Superior temporal gyrus (tissue), 1 donor: Measurements from ENCODE around the gene PLA2G2D.

Source experiments
- DNase-seq: peaks from one replicate; pipeline ENCODE4 v3.0.0-alpha.2; 2016; ENCODE audit errors: extremely low spot score

PLA2G2D gene

DNA sequence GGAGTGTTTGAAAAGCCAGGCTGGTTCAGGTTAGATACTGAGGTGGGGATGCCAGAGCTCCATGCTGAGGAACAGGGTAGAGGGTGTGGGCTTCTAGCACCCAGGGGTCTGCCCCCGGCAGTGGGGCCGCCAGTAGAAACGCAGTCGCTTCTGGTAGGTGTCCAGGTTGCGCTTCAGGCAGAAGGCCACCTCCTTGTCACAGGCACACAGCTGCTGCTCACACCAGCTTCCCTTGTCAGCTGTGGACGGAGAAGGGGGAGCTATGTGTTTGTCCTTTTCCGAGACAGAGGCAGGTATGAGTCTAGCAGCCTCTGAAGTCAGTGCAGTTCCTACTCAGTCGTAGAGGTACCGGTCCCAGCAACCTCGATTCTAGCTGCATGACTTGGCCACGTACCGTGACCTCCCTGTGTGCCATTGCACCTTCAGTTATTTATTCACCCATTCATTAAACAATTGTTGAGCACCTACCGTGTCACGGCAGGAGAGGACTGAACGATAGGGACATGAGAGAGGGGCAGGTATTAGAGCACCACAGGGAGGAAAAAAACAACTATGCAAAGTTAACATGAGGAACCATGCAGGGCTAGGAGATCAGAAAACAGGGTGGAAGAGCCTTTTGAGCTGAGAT lies 5.2 kb downstream of the PLA2G2D start:
- DNase-seq, result no peak

DNA sequence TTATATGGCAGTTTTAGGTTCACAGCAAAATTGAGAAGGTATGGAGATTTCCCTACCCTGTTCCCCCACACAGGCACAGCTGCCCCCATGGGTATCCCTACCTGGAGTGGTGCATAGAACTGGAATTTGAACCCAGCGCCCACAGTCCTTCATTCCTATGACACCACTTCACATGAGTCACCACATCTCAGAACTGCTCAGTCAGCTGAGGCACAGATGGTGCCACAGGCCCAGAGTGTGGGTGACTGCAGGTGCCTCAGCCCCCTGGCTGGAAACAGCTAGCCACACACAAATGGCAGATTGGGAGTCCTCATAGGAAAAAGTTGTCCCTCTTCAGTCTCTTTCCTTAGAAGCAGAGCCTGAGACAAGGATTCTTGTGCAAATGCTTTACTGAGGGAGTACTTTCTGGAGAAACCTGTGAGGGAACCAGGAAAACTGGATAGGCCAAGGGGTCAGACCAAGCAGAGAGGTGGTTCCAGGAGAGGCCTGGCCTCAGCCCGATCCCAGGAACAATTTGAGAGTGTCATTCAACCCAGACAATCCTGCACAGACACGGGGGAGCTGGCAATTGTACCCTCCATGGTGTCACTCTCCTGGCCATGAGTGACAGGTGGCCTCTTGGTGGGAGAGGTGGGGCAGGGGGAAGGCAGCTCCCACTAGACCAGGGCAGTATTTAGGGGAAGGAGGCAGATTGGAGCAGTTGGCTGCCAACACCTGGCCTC lies 6.9 kb downstream of the PLA2G2D start:
- no peak for DNase-seq

DNA sequence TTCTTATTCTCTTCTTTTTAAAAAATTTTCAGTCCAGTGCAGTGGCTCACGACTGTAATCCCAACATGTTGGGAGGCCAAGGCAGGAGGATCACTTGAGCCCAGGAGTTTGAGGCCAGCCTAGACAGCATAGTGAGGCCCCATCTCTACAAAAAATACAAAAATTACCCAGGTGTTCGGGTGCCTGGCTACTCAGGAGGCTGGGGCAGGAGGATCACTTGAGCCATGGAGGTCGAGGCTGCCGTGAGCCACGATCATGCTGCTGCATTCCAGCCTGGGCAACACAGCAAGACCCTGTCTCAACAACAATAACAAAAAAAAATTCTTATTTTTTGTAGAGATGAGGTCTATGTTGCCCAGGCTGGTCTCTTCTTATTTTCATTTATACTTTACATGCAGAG lies 7.9 kb downstream of the PLA2G2D start:
- DNase-seq, result no peak

DNA sequence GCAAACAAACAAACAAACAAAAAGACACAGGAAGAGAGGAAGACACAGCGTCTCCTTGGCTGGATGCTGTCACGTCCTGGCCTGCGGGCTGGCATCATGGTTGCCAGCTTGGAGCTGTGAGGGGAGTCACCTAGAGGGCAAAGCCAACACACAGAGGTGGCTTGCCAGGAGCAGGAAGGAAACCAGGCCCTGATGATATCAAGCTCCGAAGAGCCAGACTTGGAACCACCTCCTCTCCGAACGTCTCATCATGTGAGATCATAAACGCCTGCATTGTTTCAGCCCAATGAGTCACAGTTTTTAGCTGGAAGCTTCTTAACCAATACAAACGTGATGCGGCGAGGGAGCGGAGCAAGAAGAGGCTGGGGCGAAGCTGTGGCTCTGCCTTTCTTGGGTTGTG lies 8.7 kb downstream of the PLA2G2D start:
- DNase-seq, result no peak

DNA sequence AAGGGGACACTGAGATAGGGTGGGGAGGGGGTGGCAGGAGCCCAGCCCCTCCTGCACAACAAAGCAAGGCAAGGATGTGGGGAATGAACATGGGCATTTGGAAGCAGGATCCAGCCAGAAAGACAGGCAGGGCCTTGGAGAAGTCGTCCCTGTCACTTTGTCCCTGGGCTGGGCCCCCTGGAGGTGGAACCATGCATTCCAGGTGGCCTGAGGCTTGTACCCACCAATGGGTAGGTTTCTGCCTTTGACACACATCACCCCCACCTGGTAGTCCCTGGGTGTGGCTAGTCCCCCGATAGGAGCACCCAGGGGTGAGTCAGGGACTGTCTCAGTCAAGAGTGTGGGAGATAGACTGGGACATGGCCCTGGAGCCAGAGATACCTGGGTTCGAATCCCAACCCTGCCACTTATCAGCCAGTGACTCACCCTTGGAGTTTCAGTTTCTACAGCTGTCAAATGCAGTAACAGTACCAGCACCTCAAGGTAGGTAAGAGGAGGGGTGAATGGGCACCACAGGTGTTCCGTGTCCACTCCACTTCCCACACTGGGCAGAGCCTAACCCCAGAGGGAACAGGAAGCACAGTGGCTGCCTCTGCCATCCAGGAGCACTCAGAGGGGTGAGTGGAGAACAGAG lies 10.0 kb downstream of the PLA2G2D start:
- DNase-seq, result no peak

DNA sequence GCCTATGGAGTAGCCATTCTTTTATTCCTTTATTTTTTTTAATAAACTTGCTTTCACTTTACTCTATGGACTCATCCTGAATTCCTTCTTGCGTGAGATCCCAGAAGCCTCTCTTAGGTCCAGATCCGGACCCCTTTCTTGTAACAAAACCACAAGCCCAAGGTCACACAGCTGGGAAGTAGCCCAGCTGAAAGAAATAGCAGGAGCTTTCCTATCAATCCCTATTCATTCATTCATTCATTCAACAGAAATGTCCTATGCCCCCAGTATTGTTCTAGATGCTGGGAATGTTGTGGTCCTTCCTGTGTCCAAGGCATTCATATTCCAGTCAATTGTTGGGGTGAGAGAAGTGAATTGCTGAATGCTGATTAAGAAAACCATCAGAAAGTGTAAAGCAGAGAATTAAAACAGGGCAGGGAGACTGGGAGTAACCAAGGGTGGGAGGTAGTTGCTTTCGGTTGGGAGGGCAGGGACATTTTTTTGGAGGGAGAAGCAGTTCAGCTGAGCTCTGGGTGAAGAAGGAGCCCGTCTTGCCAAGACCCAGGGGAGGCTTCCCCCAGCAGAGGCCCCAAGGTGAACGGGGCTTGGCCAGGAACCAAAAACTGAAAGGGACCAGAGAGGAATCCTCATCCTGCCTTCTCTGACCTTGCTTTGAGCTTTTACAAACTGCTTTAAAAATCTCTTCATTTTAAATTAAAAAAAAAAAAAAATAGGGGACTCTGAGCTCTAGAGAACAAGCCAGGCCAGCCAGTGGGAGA lies 10.8 kb downstream of the PLA2G2D start:
- no peak for DNase-seq

DNA sequence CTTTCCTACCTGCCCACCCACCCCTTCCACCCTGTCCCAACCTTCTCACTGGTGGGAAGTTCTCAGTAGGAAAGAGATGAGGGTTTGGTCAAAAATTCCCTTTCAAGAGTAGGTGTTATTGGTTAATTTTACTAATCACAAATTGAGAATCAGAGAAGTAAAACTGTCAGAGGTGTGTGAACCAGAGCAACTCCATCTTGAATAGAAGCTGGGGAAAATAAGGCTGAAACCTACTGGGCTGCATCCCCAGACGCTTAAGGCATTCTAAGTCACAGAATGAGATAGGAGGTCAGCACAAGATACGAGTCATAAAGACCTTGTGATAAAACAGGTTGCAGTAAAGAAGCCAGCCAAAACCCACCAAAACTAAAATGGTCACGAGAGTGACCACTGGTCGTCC lies 11.5 kb downstream of the PLA2G2D start:
- no peak for DNase-seq

DNA sequence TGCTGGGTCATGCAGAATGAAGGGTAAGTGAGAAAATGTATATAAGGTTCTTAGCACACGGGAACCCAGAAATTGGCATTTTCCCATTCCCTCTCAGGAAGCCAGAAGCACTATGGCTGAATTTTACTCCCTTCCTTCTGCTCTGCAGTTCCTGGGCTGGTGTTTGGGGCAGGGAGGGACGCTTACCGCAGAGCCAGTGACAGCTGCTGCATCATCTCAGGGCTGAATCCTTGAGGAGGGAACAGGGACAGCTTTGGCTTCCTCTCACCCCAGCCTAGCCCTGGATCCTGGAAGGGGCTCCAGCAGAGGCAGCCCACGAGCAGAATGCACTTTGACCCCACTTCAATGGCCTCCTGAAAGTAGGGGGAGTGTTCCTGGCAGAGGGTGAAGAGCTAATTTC lies 12.0 kb downstream of the PLA2G2D start:
- no peak for DNase-seq

DNA sequence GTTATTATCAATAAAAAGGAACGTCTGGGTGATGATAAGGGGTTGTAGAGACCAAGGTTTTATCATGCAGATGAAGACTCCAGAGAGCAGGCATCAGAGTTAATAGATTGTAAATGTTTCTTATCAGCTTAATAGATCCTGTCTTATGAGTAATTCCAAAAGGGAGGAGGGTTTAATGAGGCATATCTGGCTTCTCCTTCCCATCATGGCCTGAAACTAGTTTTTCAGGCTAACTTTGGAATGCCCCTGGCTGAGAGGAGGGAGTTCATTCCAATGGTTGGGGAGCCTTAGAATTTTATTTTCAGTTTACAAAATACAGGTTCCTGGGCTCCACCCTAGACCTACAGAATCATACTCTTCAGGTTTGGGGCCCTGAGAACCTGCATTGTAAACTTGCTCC lies 13.5 kb downstream of the PLA2G2D start:
- DNase-seq, result no peak

DNA sequence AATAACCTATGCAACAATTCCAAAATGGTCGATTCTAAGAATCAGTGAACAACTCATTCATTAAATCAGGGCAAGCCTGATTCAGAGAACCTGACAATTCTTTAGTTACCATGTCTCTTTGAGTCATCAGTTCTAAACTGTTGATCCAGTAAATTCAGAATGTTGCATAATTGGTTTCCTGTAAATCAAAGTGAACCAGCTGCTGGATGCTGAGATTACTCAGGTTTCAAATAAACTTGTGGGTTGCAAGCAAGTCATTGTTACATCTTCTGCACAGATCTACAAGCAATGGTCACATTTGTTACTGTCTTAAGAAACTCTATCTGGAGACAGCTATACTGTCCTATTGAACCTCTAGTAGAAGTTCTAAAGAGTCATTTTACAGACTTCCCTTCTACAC lies 16.5 kb downstream of the PLA2G2D start:
- DNase-seq, result no peak

DNA sequence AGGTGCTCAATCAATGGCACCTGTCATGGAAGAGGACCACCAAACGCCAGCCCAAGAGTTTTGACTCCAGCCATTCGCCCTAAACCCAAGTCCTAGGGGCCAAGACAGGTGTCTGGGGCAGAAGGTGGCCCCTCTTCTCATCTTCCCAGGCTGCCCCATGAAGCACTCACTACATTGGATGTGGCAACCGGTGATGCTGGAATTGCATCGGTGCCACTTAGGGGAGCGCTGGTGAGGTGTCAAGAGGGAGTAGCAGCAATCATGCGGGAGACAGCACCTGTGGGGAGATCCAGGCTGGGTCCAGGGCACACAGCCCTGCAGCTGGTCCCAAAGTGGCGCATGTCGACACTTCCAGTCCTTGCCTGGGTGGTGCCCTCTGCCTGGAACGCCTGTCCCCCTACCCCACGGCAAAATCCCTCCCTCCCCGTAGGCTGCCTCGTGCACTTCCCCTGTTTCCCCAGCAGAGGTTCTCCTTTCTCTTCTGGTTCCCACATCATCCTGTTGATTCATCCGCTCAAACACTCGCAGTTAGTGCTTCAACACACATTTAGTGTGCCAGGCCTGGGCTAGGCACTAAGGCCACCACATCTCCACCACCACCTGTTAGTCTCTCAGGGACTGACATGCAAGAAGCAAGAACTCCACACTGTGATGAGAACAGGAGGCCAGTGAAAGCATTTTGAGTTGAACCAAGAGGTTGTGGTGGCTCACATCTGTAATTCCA lies 18.5 kb downstream of the PLA2G2D start:
- DNase-seq, result peak; percentile 42

DNA sequence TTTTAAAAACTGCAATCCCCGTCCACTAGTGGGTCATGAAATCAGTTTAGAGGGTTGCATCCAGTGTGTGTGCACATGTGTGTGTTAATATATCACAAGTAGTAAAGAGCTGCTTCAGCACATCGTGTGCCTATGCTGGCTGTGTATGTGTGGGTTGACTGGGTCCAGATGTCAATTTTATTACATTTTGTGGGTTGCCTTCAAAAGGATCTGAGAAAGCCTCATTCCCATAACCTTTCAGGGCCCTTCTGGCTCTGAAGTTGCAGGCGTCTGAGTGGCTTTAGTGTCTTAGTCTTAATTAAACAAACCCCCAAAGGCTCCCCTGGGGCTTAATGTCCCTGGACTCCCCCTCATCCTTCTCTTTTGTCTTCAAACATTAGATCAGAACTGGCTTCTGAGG lies 19.8 kb downstream of the PLA2G2D start:
- no peak for DNase-seq

DNA sequence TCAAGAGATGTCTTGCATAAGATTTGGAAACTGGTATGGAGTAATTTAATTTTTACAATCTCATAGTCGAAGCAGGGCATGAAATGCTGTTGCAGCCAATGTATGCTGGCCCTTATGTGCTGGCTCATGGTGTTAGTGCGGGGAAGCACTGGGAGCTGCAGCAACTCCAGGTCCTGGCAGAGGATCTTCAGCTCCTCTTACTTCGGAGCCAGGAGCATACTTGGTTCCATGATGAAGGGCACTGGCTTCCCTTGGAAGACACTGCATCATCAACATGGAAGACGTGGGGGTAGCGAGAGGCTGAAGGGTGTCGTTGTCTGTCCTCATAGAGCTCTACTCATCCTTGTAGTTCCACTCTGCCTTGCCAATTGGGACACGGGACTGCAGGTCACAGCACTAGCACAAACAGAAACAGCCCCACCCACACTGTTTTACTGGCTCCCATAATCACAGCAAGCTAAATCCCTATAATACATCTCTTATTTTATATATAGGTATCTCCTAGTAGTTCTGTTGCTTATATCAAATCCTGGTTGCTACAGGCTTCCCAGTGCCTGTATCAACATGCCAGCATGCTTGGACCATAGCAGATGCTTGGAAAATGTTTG lies 22.4 kb downstream of the PLA2G2D start:
- DNase-seq, result no peak

DNA sequence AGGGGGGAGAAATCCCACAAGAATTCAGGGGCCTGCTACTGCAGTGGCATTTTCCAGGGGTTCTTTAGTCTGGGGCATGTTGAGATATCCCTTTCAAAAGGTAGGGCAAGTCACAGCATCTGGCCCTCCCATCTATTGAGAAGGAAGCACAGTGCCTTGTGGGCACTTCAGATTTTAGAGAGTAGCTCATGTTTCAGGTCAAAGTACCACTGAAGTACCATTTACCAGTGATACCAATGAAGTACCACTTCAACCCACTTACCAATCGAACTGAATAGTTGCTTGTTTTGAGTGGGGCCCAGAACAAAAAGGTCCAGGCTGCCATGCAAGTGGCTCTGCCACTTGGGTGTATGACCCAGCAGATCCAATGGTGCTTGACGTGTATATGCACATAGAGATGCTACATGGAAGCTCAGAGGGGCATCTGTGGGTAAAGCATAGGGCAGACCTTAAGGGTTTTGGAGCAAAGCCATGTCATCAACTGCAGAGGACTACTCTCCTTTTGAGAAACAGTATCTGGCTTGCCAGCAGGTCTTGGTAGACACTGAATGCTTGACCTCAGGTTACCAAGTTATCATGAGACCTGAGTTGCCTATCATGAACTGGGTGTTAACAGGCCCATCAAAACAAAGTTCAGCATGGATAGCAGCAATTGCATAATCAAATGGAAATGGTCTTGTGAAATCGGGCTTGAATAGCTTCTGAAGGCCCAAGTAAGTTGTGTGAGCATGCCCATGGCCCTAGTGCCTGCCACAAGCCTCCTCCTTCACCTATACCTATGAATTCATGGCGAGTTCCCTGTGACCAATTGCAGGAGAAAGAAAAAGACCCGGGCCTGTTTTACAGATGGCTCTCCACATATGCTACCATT lies 23.5 kb downstream of the PLA2G2D start:
- DNase-seq, result no peak

DNA sequence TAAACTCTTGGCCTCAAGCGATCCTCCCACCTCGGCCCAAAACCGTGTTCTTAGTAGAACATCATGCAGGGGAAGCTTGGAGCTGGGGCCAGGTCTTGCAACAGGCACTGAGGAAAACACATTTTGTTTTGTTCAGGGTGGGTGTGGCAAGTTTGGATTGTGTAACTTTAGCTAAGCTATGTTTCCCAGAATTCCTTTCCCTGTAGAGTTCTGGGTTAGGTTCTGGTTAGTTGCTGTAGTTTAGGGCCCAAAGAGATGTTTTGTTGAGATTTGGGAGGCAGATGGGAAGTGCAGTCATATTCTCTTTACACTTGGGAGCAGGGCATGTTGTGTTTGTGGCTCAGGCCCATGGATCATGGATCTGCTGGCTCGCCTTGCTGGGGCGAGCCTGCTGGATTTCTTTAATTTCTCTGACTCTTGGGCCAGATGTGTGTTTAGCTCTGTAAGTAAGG lies 25.4 kb downstream of the PLA2G2D start:
- no peak for DNase-seq

DNA sequence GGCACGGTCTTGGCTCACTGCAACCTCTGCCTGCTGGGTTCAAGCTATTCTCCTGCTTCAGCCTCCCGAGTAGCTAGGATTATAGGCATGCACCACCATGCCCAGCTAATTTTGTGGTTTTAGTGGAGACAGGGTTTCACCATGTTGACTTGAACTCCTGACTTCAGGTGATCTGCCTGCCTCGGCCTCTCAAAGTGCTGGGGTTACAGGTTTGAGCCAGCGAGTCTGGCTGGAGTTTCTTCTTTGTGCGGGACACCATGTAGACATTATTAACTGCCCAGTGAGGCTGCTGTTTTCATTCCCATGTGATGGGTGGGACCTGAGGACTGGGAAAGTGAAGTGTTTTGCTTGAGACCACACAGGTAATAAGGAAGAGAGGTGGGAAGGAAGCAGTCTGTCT lies 26.0 kb downstream of the PLA2G2D start:
- no peak for DNase-seq

DNA sequence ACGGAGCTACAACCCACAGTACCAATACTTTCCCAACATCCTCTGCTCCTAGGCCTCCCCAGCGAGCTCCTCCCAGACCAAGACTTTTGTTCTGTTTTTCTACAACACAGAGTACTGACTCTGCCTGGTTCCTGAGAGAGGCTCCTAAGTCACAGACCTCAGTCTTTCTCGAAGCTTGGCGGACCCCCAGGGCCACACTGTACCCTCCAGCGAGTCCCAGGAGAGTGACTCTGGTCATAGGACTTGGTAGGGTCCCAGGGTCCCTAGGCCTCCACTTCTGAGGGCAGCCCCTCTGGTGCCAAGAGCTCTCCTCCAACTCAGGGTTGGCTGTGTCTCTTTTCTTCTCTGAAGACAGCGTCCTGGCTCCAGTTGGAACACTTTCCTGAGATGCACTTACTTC lies 28.7 kb downstream of the PLA2G2D start:
- DNase-seq, result no peak

DNA sequence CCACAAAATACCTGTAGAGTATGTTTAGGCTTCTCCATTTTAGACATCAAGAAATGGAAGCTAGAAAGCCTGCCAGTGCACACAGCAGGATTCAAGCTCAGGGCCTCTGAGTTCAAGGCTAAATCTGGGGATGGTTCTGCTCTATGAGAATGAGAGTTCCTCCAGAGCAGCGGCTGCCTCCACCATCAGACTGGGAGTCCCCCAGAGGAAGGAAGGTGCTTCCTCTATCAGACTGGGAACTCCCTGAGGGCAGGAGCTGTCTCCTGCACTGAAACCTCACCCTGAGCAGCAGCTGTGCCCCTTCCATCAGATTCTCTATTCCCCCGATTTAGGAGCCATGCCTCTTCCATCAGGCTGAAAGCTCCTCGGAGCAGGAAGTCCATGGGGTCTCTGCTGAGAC lies 29.2 kb downstream of the PLA2G2D start:
- DNase-seq, result no peak

DNA sequence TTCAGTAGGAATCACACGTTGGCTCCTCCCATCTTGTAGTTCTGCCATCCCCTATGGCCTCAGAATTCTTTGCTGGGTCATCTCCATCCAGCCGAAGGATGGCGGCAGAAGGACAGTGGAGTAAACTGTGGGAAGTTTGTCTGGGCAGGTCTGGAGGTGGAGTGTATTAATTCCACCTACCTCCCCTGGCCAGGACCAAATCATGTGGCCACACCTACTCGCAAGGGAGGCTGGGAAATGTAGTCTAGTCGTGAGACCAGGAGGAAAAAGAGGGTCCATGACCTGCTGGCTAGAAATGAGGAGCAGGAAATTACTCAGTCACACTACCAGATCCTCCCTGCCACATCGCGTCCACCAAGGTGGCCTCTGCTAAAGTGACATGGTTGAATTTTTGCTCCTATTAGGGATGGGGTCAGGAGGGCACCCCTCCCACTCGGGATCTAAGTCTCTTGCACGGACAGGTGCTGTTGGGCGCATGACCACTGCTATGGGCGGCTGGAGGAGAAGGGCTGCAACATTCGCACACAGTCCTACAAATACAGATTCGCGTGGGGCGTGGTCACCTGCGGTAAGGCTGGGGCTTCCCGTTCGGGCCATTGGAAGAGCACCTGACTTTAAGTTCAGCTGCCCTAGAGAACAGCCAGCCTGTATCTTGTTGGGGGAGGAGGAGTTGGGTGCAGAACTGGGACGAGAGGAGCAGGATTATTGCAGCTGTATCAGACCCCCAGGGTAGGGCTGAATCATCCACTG lies 29.8 kb downstream of the PLA2G2D start:
- DNase-seq, result no peak

DNA sequence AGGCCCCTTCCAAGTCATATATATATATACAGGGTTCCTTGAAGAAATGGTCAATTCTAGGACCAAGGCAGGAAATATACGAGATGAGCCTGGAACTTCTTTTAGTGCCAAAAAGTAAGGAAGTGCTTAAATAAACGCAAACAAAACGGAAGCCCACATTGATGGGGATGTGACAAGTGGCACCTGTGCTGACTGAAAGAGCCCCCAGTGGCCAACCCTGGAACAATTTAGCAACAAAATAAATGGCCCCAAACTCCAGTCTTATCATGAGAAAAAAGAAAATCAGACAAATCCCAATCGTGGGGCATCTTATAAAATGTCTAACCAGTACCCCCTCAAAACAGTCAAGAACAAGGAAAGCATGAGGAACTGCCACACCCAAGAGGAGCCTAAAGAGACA lies 31.7 kb downstream of the PLA2G2D start:
- no peak for DNase-seq
